ENCODE measurements around the gene CCR5. TPM values are rescaled to one million over a fixed set of nuclear protein-coding genes. Genes with fewer than 3 reads are reported as not detected.

Gene CCR5
- total RNA-seq, 1 experiment from 2014 or later: not detected

GRCh38 chr3:46337911-46338310 lies 32.8 kb upstream of the CCR5 start:
- no peak for DNase-seq (ENCODE audit: unreplicated experiment)
- no TSS peak for BruUV-seq (replicated peaks)
- Mint-ChIP-seq H3K9me3 (ENCODE audit: unreplicated experiment) (peaks cover 17% of the 10 kb centered on the region), H3K4me1 (ENCODE audit: insufficient read depth, unreplicated experiment) (peaks cover 12% of the 10 kb centered on the region), H3K36me3 (ENCODE audit: insufficient read depth, unreplicated experiment) (no peaks in the 10 kb centered on the region), H3K27ac (ENCODE audit: low read depth, unreplicated experiment) (no peak overlapping the region), H3K27me3 (ENCODE audit: insufficient read depth, unreplicated experiment) (no peaks in the 10 kb centered on the region), H3K4me3 (ENCODE audit: unreplicated experiment) (no peak overlapping the region)
- no peak for TF ChIP-seq CTCF (IDR thresholded peaks at IDR 0.05; ENCODE audit: unreplicated experiment)
- intact Hi-C loops (cut with micrococcal nuclease): no loop called here
- CTCF ChIA-PET: no interaction called here
- POLR2A ChIA-PET: interaction anchor here (1.0 kb wide), 1 partner anchor 25 kb away, joined by 3 read pairs; no protein-coding TSS in a partner anchor

- no TSS peak for BruUV-seq (replicated peaks)
- POLR2A ChIA-PET: interaction anchor here (0.8 kb wide), 1 partner anchor 13 kb away, joined by 4 read pairs; no protein-coding TSS in a partner anchor
- TF ChIP-seq CTCF (IDR thresholded peaks at IDR 0.05; ENCODE audit: unreplicated experiment): no peak
- CTCF ChIA-PET: interaction anchor here (0.7 to 0.9 kb wide), 2 partner anchors 99 to 515 kb away, joined by 3 read pairs; no protein-coding TSS in a partner anchor
- peaks cover 17% of the 10 kb centered on the region for H3K9me3 Mint-ChIP-seq (ENCODE audit: unreplicated experiment)
- no peaks in the 10 kb centered on the region for H3K27me3 Mint-ChIP-seq (ENCODE audit: insufficient read depth, unreplicated experiment)
- intact Hi-C loops (cut with micrococcal nuclease): no loop called here
- no peak overlapping the region for H3K4me3 Mint-ChIP-seq (ENCODE audit: unreplicated experiment)
- no peak overlapping the region for H3K27ac Mint-ChIP-seq (ENCODE audit: low read depth, unreplicated experiment)
- H3K36me3 Mint-ChIP-seq (ENCODE audit: insufficient read depth, unreplicated experiment): no peaks in the 10 kb centered on the region
- no peak for DNase-seq (ENCODE audit: unreplicated experiment)
- peaks cover 12% of the 10 kb centered on the region for H3K4me1 Mint-ChIP-seq (ENCODE audit: insufficient read depth, unreplicated experiment)
Measured at GRCh38 chr3:46338840-46339239, 31.9 kb upstream of the CCR5 start.

GRCh38 chr3:46344476-46344875 lies 26.3 kb upstream of the CCR5 start:
- Mint-ChIP-seq H3K27ac (ENCODE audit: low read depth, unreplicated experiment) (no peak overlapping the region), H3K9me3 (ENCODE audit: unreplicated experiment) (peaks cover 14% of the 10 kb centered on the region), H3K27me3 (ENCODE audit: insufficient read depth, unreplicated experiment) (peaks cover 5% of the 10 kb centered on the region), H3K4me3 (ENCODE audit: unreplicated experiment) (no peak overlapping the region), H3K36me3 (ENCODE audit: insufficient read depth, unreplicated experiment) (no peaks in the 10 kb centered on the region), H3K4me1 (ENCODE audit: insufficient read depth, unreplicated experiment) (no peaks in the 10 kb centered on the region)
- no peak for TF ChIP-seq CTCF (IDR thresholded peaks at IDR 0.05; ENCODE audit: unreplicated experiment)
- intact Hi-C loops (cut with micrococcal nuclease): no loop called here
- ChIA-PET POLR2A (no interaction called here), CTCF (no interaction called here)
- no TSS peak for BruUV-seq (replicated peaks)
- DNase-seq (ENCODE audit: unreplicated experiment): no peak

GRCh38 chr3:46348823-46349482 lies 21.8 kb upstream of the CCR5 start:
- intact Hi-C loops (cut with micrococcal nuclease): no loop called here
- no peak for TF ChIP-seq CTCF (IDR thresholded peaks at IDR 0.05; ENCODE audit: unreplicated experiment)
- Mint-ChIP-seq H3K27ac (ENCODE audit: low read depth, unreplicated experiment) (no peak overlapping the region), H3K4me1 (ENCODE audit: insufficient read depth, unreplicated experiment) (peaks cover 18% of the 10 kb centered on the region), H3K4me3 (ENCODE audit: unreplicated experiment) (no peak overlapping the region), H3K27me3 (ENCODE audit: insufficient read depth, unreplicated experiment) (peaks cover 32% of the 10 kb centered on the region), H3K36me3 (ENCODE audit: insufficient read depth, unreplicated experiment) (no peaks in the 10 kb centered on the region), H3K9me3 (ENCODE audit: unreplicated experiment) (peaks cover 6% of the 10 kb centered on the region)
- no peak for DNase-seq (ENCODE audit: unreplicated experiment)
- no TSS peak for BruUV-seq (replicated peaks)
- ChIA-PET CTCF (interaction anchor here (0.7 kb wide), 1 partner anchor 272 kb away, joined by 3 read pairs; no protein-coding TSS in a partner anchor), POLR2A (no interaction called here)
